Measurements from ENCODE around the gene KIRREL3. TPM values are rescaled to one million over a fixed set of nuclear protein-coding genes. Genes with fewer than 3 reads are reported as not detected.

Gene KIRREL3
- total and polyA plus RNA-seq, 2 of the 8 experiments (the other 6 are each of a cell fraction or from before 2014, with no cell fraction given): 0.29 to 0.32 TPM

- H2AFZ ChIP-seq (ENCODE audit: low read length): no peak overlapping the region
- H4K5ac ChIP-seq (ENCODE audit: insufficient read length, low read depth, low read length): no peak overlapping the region
- no peak overlapping the region for H3K23ac ChIP-seq (ENCODE audit: insufficient read length)
- H4K8ac ChIP-seq (ENCODE audit: extremely low read depth, insufficient read depth, low read length): no peak overlapping the region
- no peaks in the 10 kb centered on the region for H3K79me1 ChIP-seq (ENCODE audit: low read depth, low read length)
- no peak overlapping the region for H3K4me2 ChIP-seq (ENCODE audit: insufficient read depth in 1 of 2, low read depth in 2 of 2, low read length in 2 of 2)
- H3K9ac ChIP-seq (replicated peaks in 1 of 4; ENCODE audit: extremely low read depth in 1 of 4, low read depth in 3 of 4, low read length in 3 of 4): no peak overlapping the region
- no peak overlapping the region for H3K56ac ChIP-seq (replicated peaks; ENCODE audit: insufficient read length, low read depth, low read length)
- DNase-seq (ENCODE audit: low read depth in 1 of 2, low spot score in 2 of 2) (no peak), FAIRE-seq (no peak)
- no peak overlapping the region for H3K4ac ChIP-seq (replicated peaks; ENCODE audit: insufficient read length, low read depth, low read length)
- no peak overlapping the region for H3K27ac ChIP-seq (ENCODE audit: low read depth, low read length)
- no peak overlapping the region for H3K4me3 ChIP-seq (ENCODE audit: extremely low read depth in 1 of 4, insufficient read depth in 2 of 4, low read depth in 3 of 4, low read length in 4 of 4)
- H3K18ac ChIP-seq (ENCODE audit: extremely low read depth, low read length): no peak overlapping the region
- H3K14ac ChIP-seq (ENCODE audit: insufficient read length): no peak overlapping the region
- POLR2A ChIA-PET (ENCODE audit: partially characterized antibody): no interaction called here
- H2AK5ac ChIP-seq (ENCODE audit: low read depth, low read length): no peak overlapping the region
- H2BK15ac ChIP-seq (ENCODE audit: low read length): no peak overlapping the region
- no peaks in the 10 kb centered on the region; a peak in 1 of 7 replicates for H3K4me1 ChIP-seq (replicated peaks in 1 of 4; ENCODE audit: control insufficient read depth in 3 of 4, insufficient read depth in 4 of 4, low read length in 3 of 4)
- no peak overlapping the region for H2BK120ac ChIP-seq (replicated peaks; ENCODE audit: low read depth, low read length)
- CTCF ChIA-PET (ENCODE audit: partially characterized antibody): interaction anchor here (1.2 to 1.8 kb wide), 3 partner anchors 18 to 52 kb away, joined by 3 to 7 read pairs (median 4); no protein-coding TSS in a partner anchor
- H4K91ac ChIP-seq (replicated peaks; ENCODE audit: insufficient read length, low read length): no peak overlapping the region
- no peak overlapping the region for H2BK20ac ChIP-seq (ENCODE audit: low read length)
- no peaks in the 10 kb centered on the region for H3K27me3 ChIP-seq (replicated peaks in 1 of 4; ENCODE audit: control insufficient read depth in 3 of 4, extremely low read depth in 1 of 4, insufficient read depth in 3 of 4, low read length in 3 of 4)
- no peaks in the 10 kb centered on the region for H3K23me2 ChIP-seq (ENCODE audit: low read depth, low read length)
- H2BK12ac ChIP-seq (ENCODE audit: low read depth, low read length): no peak overlapping the region
- no peaks in the 10 kb centered on the region for H3K9me3 ChIP-seq (ENCODE audit: insufficient read depth in 2 of 2, low read depth in 1 of 2, low read length in 1 of 2)
- H2BK5ac ChIP-seq (ENCODE audit: low read depth, low read length): no peak overlapping the region
- no peaks in the 10 kb centered on the region for H3K36me3 ChIP-seq (ENCODE audit: control insufficient read depth in 2 of 4, insufficient read depth in 4 of 4, low read length in 3 of 4)
- 93% methylated on average over 5 of the region's 5 CpGs; no CpG with 5 or more reads in 1 of the 2 experiments for WGBS, 2 experiments (ENCODE audit: extremely low coverage in 1 of 2, insufficient coverage in 1 of 2, insufficient read length in 1 of 2, insufficient replicate concordance in 2 of 2, low coverage in 1 of 2, low lambda C conversion rate in 2 of 2, missing lambda C conversion rate in 1 of 2)
- no peaks in the 10 kb centered on the region for H3K79me2 ChIP-seq (ENCODE audit: control insufficient read depth in 1 of 2, insufficient read depth in 2 of 2, low read length in 2 of 2)
- H4K20me1 ChIP-seq (replicated peaks in 1 of 2; ENCODE audit: control insufficient read depth in 1 of 2, insufficient read depth in 2 of 2, low read length in 2 of 2): no peaks in the 10 kb centered on the region
- TF ChIP-seq TBP (IDR thresholded peaks at IDR 0.05; ENCODE audit: low read depth, low read length): no peak
- TF ChIP-seq CREB1 (IDR thresholded peaks at IDR 0.05): no peak
- TF ChIP-seq E2F6 (IDR thresholded peaks at IDR 0.05): no peak
- TF ChIP-seq BCL11A (IDR thresholded peaks at IDR 0.05; ENCODE audit: low read depth in 2 of 2, low read length in 2 of 2): no peak
- no peak for TF ChIP-seq YY1 (IDR thresholded peaks at IDR 0.05; ENCODE audit: low read depth, low read length)
- no peak for TF ChIP-seq SIX5 (IDR thresholded peaks at IDR 0.05; ENCODE audit: low read depth, low read length)
- no peak for TF ChIP-seq TCF12 (IDR thresholded peaks at IDR 0.05; ENCODE audit: low read depth, low read length)
- no peak for TF ChIP-seq SUZ12 (IDR thresholded peaks at IDR 0.05; ENCODE audit: low read length)
- TF ChIP-seq RXRA (IDR thresholded peaks at IDR 0.05; ENCODE audit: insufficient read depth, low read depth, low read length): no peak
- TF ChIP-seq PHF8 (conservative IDR thresholded peaks at IDR 0.05; ENCODE audit: low read depth, low read length): no peak
- TF ChIP-seq SP1 (IDR thresholded peaks at IDR 0.05; ENCODE audit: low read depth, low read length): no peak
- TF ChIP-seq EP300 (IDR thresholded peaks at IDR 0.05; ENCODE audit: borderline replicate concordance in 1 of 2, low read depth in 2 of 2, low read length in 2 of 2): no peak
- no peak for TF ChIP-seq KDM5A (IDR thresholded peaks at IDR 0.05; ENCODE audit: low read length)
- no peak for TF ChIP-seq SP2 (IDR thresholded peaks at IDR 0.05; ENCODE audit: low read length)
- no peak for TF ChIP-seq RBBP5 (IDR thresholded peaks at IDR 0.05; ENCODE audit: borderline replicate concordance, low read depth, low read length)
- no peak for TF ChIP-seq SIRT6 (IDR thresholded peaks at IDR 0.05; ENCODE audit: low read length)
These were observed 485.1 kb downstream of the KIRREL3 start for GRCh38 chr11:126515501-126515900.

Data from H1 (cell line).